Measurements from ENCODE around the gene CHCHD3.

DNA sequence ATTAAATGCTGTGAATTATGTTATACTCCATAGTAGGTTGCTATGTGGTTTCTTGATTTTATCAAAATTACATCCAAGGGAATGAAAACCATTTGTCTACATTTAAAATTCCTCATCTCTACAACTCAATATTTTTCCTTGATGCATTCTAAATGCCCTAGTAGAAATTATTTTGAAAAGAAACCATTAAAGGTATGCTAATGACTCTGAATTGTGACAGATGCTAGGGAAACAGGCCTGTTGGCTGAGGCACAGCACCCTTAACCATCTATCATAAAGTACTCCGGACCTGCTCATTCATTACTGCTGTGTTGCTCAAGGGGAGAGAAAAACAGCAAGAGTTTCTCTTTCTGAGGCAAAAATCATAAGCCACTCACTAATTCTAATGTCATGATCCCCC, 131.2 kb downstream of the CHCHD3 start:
- TF ChIP-seq ZFP30 (CRISPR knock-in tag; IDR thresholded peaks at IDR 0.05) (no peak), RARB (CRISPR knock-in tag; IDR thresholded peaks at IDR 0.05) (no peak), ZNF70 (CRISPR knock-in tag; IDR thresholded peaks at IDR 0.05) (no peak), ZC3H10 (CRISPR knock-in tag; IDR thresholded peaks at IDR 0.05) (no peak), ZNF8 (CRISPR knock-in tag; IDR thresholded peaks at IDR 0.05) (no peak), TOX (CRISPR knock-in tag; IDR thresholded peaks at IDR 0.05; ENCODE audit: borderline replicate concordance) (no peak)
- TF ChIP-seq, protein P1, sequence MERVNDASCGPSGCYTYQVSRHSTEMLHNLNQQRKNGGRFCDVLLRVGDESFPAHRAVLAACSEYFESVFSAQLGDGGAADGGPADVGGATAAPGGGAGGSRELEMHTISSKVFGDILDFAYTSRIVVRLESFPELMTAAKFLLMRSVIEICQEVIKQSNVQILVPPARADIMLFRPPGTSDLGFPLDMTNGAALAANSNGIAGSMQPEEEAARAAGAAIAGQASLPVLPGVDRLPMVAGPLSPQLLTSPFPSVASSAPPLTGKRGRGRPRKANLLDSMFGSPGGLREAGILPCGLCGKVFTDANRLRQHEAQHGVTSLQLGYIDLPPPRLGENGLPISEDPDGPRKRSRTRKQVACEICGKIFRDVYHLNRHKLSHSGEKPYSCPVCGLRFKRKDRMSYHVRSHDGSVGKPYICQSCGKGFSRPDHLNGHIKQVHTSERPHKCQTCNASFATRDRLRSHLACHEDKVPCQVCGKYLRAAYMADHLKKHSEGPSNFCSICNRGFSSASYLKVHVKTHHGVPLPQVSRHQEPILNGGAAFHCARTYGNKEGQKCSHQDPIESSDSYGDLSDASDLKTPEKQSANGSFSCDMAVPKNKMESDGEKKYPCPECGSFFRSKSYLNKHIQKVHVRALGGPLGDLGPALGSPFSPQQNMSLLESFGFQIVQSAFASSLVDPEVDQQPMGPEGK (CRISPR knock-in tag; IDR thresholded peaks at IDR 0.05; ENCODE audit: borderline replicate concordance) = peak; percentile 26; the same call in 1 of the 2 replicates

All from SK-N-SH treated with all-trans-retinoic acid at 6 μM for 48 hours (cell line).